Duodenal mucosa (tissue), 2 donors: ENCODE data around the gene TRIM44.
"Not testable (repeated sequence)": the region's sequence is repeated elsewhere in the genome, so short reads cannot be mapped to it uniquely, and the experiment has no call there.

Experiments
- H3K27ac ChIP-seq: one replicate; pipeline ENCODE4 v1.7.0; 2013; ENCODE audit warnings: low read depth, low read length
- H3K27me3 ChIP-seq, 2 donors: one replicate each; pipeline ENCODE4 v1.7.0; 2013; ENCODE audit warnings: low read length in 2 of 2, control low read depth in 1 of 2; ENCODE audit not compliant: insufficient read depth in 2 of 2, control insufficient read depth in 1 of 2
- H3K36me3 ChIP-seq, 2 donors: one replicate each; pipeline ENCODE4 v1.7.0; 2013; ENCODE audit warnings: low read length in 2 of 2, control low read depth in 1 of 2; ENCODE audit not compliant: insufficient read depth in 2 of 2, control insufficient read depth in 1 of 2
- H3K4me1 ChIP-seq, 2 donors: one replicate each; pipeline ENCODE4 v1.7.0; 2013; ENCODE audit warnings: low read length in 2 of 2, control low read depth in 1 of 2; ENCODE audit not compliant: insufficient read depth in 2 of 2, control insufficient read depth in 1 of 2
- H3K4me3 ChIP-seq, 2 donors: one replicate each; pipeline ENCODE4 v1.7.0; 2013; ENCODE audit warnings: low read length in 2 of 2, low read depth in 1 of 2
- H3K9ac ChIP-seq, 2 donors: one replicate each; pipeline ENCODE4 v1.7.0; 2013; ENCODE audit warnings: low read length in 2 of 2, low read depth in 1 of 2
- H3K9me3 ChIP-seq, 2 donors: one replicate each; pipeline ENCODE4 v1.7.0; 2013; ENCODE audit warnings: low read length in 2 of 2, control low read depth in 1 of 2; ENCODE audit not compliant: control insufficient read depth in 1 of 2

Gene TRIM44

GRCh38 chr11:35714882-35715627 is 52.5 kb downstream of the TRIM44 start:
- Histone ChIP-seq H3K9me3 (no peaks in the 10 kb centered on the region), H3K4me1 (no peaks in the 10 kb centered on the region), H3K4me3 (no peak overlapping the region), H3K36me3 (no peaks in the 10 kb centered on the region), H3K9ac (no peak overlapping the region), H3K27ac (no peak overlapping the region), H3K27me3 (no peaks in the 10 kb centered on the region)

GRCh38 chr11:35715677-35716076 is 53.1 kb downstream of the TRIM44 start:
- H3K4me1 ChIP-seq, H3K9ac ChIP-seq, H3K27ac ChIP-seq, H3K27me3 ChIP-seq, H3K9me3 ChIP-seq, H3K4me3 ChIP-seq, H3K36me3 ChIP-seq: not testable (repeated sequence)

GRCh38 chr11:35717043-35717442 is 54.5 kb downstream of the TRIM44 start:
- H3K9me3 ChIP-seq: no peaks in the 10 kb centered on the region
- no peak overlapping the region for H3K27ac ChIP-seq
- H3K4me3 ChIP-seq: no peak overlapping the region
- H3K9ac ChIP-seq: no peak overlapping the region
- H3K27me3 ChIP-seq: no peaks in the 10 kb centered on the region
- H3K36me3 ChIP-seq: no peaks in the 10 kb centered on the region
- no peaks in the 10 kb centered on the region for H3K4me1 ChIP-seq

- no peak overlapping the region for H3K9ac ChIP-seq
- H3K4me3 ChIP-seq: no peak overlapping the region
- H3K4me1 ChIP-seq: no peaks in the 10 kb centered on the region
- no peaks in the 10 kb centered on the region for H3K9me3 ChIP-seq
- H3K27ac ChIP-seq: no peak overlapping the region
- H3K36me3 ChIP-seq: no peaks in the 10 kb centered on the region
- no peaks in the 10 kb centered on the region for H3K27me3 ChIP-seq
Measured at GRCh38 chr11:35717520-35717919, 54.9 kb downstream of the TRIM44 start.

- Histone ChIP-seq H3K9me3 (no peaks in the 10 kb centered on the region), H3K4me1 (no peaks in the 10 kb centered on the region), H3K36me3 (peaks cover 7 to 12% of the 10 kb centered on the region in 2 donors), H3K27me3 (no peaks in the 10 kb centered on the region), H3K27ac (no peak overlapping the region), H3K9ac (no peak overlapping the region), H3K4me3 (no peak overlapping the region)
Measured at GRCh38 chr11:35721651-35722282, 59.2 kb downstream of the TRIM44 start.

- H3K27ac ChIP-seq: no peak overlapping the region
- H3K36me3 ChIP-seq: peaks cover 10 to 18% of the 10 kb centered on the region in 2 donors
- H3K9ac ChIP-seq: no peak overlapping the region
- no peak overlapping the region for H3K4me3 ChIP-seq
- no peaks in the 10 kb centered on the region for H3K27me3 ChIP-seq
- no peaks in the 10 kb centered on the region for H3K4me1 ChIP-seq
- no peaks in the 10 kb centered on the region for H3K9me3 ChIP-seq
Measured at GRCh38 chr11:35722641-35723040, 60.1 kb downstream of the TRIM44 start.

GRCh38 chr11:35723493-35723892 is 60.9 kb downstream of the TRIM44 start:
- H3K27me3 ChIP-seq: no peaks in the 10 kb centered on the region
- H3K4me1 ChIP-seq: no peaks in the 10 kb centered on the region

GRCh38 chr11:35723913-35724312 is 61.3 kb downstream of the TRIM44 start:
- Histone ChIP-seq H3K4me1 (no peaks in the 10 kb centered on the region), H3K27me3 (no peaks in the 10 kb centered on the region), H3K27ac (no peak overlapping the region), H3K9ac (no peak overlapping the region), H3K4me3 (no peak overlapping the region), H3K9me3 (no peaks in the 10 kb centered on the region), H3K36me3 (peaks cover 11 to 22% of the 10 kb centered on the region in 2 donors)

More at GRCh38 chr11:35723493-35723892, 60.9 kb downstream of the TRIM44 start:
- Histone ChIP-seq H3K36me3 (peaks cover 11 to 19% of the 10 kb centered on the region in 2 donors), H3K4me3 (no peak overlapping the region), H3K9me3 (no peaks in the 10 kb centered on the region), H3K27ac (no peak overlapping the region), H3K9ac (no peak overlapping the region)

GRCh38 chr11:35725885-35726284 is 63.3 kb downstream of the TRIM44 start:
- Histone ChIP-seq H3K4me3 (no peak overlapping the region), H3K36me3 (peaks cover 19 to 32% of the 10 kb centered on the region in 2 donors), H3K9me3 (peaks cover 0 to 16% of the 10 kb centered on the region in 2 donors), H3K9ac (no peak overlapping the region), H3K4me1 (no peaks in the 10 kb centered on the region), H3K27ac (no peak overlapping the region), H3K27me3 (no peaks in the 10 kb centered on the region)

GRCh38 chr11:35727140-35727539 is 64.6 kb downstream of the TRIM44 start:
- H3K4me1 ChIP-seq: no peaks in the 10 kb centered on the region

More at GRCh38 chr11:35727140-35727539, 64.6 kb downstream of the TRIM44 start:
- Histone ChIP-seq H3K9me3 (peaks cover 0 to 18% of the 10 kb centered on the region in 2 donors), H3K36me3 (peaks cover 19 to 32% of the 10 kb centered on the region in 2 donors), H3K27me3 (no peaks in the 10 kb centered on the region), H3K4me3 (no peak overlapping the region), H3K27ac (no peak overlapping the region), H3K9ac (no peak overlapping the region)
